DMS 273 treated with DMSO at 0.1 percent for 48 hours (cell line): ENCODE results near the gene ZNF865.
"Not testable (repeated sequence)": the region's sequence is repeated elsewhere in the genome, so short reads cannot be mapped to it uniquely, and the experiment has no call there.

Experiments used
- DNase-seq: peaks from one replicate; lab custom pipeline; 2025; lab: John Stamatoyannopoulos, UW

ZNF865 gene

DNA sequence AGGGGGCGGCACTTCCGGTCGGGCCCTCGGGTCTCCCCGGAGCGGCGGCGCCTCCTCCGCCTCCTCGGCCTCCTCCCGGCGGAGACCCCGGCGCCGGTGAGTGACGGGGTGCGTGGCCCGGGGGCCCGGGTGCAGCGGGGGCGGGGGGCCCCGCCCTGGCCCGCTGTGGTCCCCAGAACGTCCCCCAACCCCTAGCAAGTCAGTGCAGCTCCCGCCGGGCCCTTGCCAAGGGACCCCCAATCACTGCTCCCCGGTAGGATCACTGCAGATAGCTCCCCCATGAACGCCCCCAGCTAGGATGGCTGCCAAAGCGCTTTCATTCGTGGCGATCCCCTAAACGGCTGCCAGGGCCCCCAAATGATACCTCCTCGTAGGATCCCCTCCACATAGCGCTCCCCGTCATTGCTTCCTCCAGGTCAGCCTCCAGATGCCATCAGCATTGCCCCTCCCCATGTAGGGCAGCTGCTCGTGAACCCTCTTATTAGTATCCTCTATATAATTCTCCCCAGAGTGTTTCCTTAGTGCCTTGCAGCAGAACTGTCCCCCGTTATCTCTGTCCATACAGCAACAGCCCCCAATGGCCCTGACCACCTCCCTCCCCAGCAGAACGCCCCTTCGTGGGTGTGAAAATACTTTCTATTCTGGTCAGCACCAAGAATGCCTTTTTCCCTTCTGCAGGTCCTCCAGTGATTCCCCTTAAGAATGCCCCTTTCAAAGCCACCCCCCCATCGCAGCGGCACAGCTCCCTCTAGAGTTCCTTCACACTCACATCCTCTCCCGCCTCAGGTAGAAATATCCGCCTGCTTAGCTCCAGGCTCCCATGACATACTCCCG, at the start of gene ZNF865:
ZNF865 (plus strand) TSS at position 11 of the 834 bp plus-strand sequence. CDS start 7,972 bp downstream, outside the sequence.
- peak; percentile 54 for DNase-seq

DNA sequence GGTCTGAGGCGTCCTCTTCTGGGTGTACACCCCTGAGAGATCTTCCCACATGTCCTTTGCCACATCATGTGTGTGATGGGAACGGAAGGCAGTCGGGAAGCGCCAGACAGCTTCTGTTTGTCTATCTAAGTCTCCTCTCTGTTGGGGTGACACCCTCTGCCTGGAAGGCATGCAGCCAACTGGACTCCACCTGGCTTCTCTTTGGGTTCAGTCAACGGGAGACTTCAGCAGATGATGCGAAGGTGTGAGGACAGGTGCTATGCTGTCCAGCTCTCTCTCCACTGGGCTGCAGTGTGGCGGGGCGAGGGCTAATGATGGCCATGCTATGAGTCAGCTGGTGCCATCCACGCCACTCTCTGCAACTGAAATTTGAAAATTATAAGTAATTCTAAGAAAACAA, 45.8 kb upstream of the ZNF865 start:
- no peak for DNase-seq

DNA sequence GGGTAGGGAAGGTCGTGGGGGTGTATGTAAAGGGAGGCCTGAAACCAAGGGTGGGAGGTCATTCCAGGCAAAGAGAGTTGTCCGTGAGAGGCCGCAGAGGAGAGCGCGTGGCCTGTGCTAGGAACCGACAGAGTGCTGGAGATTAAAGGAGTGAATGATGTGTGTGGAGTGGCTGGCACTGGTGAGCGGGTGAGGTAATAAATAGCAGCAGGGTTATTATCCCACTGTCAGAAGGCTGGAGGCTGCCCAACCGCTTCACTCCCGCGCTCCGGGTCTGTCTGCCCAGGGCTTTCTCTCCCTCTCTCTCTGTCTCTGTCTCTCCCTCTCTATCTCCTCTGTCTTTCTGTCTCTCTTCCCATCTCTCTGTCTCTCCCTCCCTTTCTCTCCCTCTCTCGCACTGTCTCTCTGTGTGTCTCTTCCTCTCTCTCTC, 42.2 kb upstream of the ZNF865 start:
- peak; percentile 27 for DNase-seq

DNA sequence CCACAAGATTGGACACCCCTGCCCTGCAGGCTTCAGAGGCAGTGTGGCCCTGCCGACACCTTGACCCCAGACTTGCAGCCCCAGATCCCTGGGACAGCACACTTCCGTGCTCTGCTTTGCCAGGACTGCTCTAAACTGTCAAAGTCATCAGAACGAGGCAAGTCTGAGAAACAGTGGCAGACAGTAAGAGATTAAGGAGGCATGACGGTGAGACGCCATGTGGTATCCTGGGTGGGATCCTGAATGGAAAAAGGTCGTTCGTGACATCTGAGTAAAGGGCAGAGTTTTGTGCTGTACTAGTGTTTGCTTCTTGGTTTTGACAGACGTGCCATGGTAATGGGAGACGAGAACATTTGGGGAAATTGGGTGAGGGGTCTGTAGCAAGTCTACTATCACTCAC, 38.6 kb upstream of the ZNF865 start:
- DNase-seq, result no peak

DNA sequence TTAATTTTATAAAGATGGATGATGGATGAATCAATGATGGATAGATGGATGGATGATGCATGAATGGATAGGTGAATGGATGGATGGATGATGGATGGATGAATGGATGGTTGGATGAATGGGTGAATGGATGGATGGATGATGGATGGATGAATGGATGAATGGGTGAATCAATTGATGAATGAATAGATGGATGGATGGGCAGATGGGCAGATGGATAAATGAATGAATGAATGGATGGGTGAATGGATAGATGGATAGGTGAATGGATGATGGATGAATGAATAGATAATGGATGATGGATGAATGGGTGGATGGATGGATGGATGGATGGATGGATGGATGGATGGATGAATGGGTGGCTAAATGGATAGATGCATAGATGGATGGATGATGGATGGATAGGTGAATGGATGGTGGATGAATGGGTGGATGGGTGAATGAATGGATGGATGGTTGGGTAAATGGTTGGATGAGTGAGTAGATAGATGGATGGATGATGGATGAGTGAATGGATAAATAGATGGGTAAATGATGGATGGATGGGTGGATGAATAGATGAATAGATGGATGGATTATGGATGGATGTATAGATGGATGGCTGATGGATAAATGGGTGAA, 37.6 kb upstream of the ZNF865 start:
- no peak for DNase-seq

DNA sequence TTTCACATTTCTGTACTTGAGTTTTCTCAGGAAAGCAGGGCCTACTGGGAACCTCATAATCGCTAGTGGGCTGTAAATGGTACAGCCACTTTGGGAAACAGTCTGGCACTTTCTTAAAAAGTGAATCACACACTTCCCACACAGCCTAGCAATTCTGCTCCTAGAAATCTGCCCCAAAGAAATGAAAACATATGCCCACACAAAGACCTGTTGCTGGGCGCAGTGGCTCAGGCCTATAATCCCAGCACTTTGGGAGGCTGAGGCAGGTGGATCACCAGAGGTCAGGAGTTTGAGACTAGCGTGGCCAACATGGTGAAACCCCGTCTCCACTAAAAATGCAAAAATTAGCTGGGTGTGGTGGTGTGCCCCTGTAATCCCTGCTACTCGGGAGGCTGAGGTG, 36.0 kb upstream of the ZNF865 start:
- DNase-seq, result not testable (repeated sequence)

DNA sequence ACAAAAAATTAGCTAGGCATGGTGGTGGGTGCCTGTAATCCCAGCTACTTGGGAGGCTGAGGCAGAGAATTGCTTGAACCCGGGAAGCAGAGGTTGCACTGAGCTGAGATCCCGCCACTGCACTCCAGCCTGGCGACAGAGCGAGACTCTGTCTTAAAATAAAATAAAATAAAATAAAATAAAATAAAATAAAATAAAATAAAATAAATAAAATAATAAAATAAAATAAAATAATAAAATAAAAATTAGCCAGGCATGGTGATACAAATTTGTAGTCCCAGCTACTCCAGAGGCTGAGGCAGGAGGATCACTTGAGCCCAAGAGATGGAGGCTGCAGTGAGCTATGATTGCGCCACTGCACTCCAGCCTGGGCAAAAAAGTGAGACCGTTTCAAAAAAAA, 31.5 kb upstream of the ZNF865 start:
- not testable (repeated sequence) for DNase-seq

DNA sequence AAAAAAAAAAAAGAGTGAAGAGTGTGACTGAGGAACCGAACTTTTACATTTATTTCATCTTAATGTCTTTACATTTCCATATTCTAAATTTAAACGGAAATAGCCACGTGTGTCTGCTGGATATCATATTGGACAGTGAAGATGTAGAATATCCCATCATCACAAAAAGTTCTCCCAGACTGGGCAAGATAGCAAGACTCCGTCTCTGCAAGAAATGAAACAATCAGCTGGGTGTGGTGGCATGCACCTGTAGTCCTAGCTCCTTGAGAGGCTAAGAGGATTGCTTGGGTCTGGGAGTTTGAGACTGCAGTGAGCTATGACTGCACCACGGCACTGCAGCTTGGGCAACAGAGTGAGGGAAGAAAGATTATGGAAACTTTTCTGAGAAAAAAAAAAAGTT, 28.7 kb upstream of the ZNF865 start:
- DNase-seq, result no peak

DNA sequence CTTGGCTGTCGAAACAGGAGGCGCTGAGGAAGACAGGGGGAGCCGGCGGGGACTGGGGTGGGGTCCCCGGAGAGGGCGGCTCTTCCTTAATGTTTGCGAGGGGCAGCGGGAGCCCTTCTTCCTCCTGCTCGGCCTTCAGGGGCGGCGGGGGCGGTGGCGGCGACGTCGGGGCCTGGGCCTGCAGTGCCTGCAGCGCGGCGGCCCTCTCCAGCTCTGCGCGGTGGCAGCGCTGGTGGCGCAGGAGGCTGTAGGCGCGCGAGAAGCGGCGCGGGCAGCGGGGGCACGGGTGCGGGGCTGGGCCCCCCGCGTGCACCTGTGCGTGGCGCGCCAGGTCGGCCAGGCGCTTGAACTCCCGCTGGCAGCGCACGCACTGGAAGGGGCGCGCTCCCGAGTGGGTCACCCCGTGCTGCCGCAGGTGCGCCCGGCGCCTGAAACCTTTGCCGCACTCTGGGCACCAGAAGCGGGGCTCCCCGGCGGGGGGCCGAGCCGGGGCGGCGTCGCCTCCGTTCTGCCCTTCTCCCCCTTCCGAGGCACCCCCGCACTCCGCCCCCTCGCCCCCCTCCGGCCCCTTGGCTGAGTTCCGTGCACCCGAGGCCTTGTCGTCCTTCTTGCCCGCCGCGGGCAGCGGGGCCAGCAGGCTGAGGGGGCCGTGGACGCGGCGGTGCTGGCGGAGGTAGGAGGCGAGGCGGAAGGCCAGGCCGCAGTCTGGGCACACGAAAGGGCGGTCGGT, 27.3 kb upstream of the ZNF865 start:
- no peak for DNase-seq

DNA sequence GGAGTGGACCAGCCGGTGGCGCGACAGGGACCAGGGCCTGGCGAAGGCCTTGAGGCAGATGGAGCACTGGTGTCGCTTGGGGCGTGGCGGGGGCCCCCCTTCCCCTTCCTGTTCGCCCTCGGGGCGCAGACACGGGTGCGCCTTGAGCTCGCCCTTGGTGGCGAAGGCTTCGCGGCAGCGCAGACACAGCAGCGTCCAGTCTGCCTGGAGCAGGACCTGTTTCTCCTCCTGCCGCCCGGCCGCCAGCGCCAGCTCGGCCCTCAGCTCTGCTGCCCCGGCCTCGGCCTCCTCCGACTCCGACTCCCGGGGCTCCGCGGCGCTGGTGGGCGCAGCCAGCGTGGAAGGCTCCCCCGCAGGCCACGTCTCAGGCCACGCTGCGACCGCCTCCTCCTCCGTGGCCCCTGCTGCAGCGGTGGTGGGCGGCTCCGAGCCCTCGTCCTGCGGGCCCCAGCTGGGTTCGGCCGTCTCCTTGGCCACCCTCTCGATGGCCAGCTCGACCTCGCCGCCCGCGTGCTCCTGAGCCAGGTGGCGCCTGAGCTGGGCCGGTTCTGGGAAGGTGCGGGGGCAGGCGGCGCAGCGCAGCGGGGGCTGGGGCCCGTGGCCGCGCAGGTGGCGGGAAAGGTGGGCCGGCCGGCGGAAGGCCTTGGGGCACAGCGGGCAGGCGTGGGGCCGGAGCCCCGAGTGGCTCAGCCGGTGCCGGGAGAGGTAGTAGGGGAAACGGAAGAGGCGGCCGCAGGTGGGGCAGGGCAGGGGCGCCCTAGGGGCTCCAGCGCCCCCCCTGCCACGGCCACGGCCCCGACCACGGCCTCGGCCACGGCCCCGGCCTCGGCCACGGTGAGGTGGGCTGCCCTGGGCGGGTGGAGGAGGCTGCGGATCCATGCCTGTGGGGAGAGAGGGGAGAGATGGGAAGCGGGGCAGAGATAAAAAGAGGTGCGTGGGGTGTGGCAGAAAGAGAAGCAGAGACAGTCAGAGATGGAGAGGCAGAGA, 26.4 kb upstream of the ZNF865 start:
- DNase-seq, result no peak

DNA sequence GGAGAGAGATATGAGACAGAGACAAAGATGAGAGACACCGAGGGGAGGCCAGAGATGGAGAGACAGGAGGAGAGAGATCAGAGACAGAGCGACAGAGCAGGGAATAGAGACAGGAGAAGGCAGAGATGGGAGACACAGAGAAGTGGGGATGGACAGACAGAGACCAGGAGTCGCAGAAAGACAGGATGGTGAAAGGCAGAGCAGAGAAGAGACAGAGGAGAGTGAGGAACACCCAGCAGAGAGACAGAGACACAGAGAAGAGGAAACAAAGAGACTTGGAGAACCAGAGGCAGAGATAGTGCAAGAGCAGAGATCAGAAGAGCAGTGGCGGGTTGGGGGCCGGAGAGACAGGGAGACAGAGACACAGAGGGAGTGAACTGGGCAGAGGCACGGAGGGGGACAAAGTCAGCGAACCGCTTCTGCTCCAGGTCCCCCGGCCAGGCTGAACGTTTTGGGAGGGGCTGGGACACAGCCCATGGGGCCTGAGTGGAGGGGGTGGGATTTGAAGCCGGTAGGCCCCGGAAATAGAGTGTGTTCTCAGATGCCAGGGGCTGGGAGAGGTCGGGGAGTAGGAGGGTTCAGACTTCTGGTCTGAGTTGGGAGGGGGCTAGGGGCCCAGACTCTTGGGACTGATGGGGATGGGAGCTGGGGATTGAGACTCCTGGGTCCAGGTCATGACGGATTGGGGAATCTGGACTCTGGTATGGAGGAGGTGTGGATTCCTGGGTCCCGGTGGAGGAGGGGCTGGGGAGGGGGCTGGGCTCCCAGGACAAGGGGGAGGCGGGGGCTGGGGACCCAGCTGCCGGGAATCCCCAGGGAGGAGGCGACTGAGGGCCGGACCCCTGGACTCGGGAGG, 25.5 kb upstream of the ZNF865 start:
- no peak for DNase-seq

DNA sequence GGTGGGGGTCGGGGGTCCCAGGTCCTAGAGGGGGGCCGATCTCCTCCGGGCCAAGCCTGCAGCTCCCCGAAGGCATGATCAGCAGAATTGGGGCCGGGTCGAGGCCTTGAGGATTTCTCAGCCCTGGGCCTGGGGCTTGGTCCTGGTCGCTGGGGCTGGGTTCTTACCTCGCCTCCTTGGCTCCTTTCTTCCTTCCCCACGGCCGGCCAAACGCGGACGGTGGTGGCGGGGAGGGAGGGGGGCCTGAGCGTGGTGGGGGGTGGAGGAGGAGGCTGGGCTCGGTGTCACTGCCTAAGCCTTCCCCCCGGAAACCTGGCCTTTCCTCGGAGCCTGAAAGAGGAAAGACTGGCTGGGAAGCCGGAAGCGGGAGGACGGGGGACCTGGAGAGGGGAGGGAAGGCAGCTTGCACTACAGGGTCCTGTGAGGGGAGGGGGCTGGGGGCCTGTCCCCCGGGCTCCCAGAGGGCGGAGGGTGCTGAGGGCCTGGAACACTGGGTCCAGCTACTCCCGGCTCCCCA, 24.8 kb upstream of the ZNF865 start, which contains the start of gene ZNF579:
ZNF579 (minus strand) TSS at position 221 of the 517 bp plus-strand sequence. CDS start 1,209 bp downstream, outside the sequence.
- peak; percentile 65 for DNase-seq

DNA sequence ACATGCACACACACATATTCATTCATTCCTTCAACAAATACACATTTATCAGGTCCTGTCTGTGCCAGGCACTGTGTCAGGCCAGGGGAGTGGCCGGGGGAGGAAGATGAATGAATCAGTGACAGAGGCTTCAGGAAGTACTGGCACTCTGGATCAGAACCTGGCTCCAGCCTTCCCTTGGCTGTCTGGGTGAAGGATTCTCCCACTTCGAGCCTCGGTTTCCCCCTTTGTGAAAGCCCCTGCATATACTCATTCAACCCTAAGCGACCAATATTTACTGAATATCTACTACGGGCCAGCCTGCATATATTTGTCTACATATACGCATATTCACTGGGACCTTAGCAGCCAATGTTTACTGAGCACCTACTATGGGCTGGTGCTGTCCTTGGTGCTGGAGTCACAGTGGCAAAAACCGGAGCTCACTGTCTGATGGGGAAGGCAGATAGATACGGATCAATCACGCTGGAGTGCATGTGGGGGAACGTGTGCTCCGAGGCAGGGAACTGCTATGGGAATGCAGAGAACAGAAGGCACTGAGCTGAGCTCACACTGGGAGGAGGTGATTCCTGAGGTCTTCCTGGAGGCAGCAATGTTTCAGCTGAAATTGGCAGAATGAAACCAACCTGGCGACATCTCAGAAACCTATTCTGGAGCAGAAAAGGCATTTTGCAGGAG, 24.2 kb upstream of the ZNF865 start:
- DNase-seq, result no peak

DNA sequence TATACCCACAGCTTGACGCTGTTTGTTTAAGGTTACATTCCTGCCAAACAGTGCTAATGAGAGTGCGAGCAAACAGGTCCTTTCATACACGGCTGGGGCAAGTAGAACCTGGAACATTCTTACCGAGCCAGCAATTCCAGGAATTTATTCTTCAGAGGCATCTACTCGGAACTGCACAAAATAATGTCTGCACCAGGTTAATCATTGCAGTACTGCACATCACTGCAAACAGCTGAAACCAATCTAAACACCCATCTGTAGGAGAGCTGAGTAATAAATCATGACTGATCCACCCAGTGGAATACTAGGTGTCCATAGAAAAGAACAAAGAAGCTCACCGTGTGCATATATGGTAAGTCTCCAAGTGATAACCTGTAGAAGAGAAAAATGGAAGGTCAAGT, 23.6 kb upstream of the ZNF865 start:
- DNase-seq, result no peak

DNA sequence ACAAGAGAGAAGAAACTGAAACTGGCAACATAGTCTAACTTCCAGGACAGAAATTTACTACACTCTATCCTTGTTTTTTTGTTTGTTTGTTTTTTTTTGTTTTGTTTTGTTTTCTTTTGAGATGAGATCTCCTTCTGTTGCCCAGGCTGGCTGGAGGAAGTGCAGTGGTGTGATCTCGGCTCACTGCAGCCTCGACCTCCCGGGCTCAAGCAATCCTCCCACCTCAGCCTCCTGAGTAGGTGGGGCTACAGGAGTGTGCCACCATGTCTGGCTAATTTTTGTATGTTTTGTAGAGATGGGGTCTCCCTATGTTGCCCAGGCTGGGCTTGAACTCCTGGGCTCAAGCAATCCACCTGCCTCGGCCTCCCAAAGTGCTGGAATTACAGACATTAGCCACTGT, 23.2 kb upstream of the ZNF865 start:
- not testable (repeated sequence) for DNase-seq

DNA sequence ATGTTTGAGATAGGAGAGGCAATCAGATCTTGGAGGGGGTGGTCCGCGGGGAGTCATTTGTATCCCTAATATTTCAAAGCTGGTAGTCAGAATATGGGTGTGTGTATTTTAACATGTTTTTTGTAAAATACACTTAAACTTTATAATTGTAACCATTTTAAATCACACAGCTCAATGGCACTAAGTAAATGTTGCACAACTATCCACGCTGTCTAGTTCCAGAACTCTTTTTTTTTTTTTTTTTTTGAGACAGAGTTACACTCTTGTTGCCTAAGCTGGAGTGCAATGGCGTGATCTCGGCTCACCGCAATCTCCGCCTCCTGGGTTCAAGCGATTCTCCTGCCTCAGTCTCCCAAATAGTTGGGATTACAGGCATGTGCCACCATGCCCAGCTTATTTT, 21.6 kb upstream of the ZNF865 start:
- not testable (repeated sequence) for DNase-seq

DNA sequence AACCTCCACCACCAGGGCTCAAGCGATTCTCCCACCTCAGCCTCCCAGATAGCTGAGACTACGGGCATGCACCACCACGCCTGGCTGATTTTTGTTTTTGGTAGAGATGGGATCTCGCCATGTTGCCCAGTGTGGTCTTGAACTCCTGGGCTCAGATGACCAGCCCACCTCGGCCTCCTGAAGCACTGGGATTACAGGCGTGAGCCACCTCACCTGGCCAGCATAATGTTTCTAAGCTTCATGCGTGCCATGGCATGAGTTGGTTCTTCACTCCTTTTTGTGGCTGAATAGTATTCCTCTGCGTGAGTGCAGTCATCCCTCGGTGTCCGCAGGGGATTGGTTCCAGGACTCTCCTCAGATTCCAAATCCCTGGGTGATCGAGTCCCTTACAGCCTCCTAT, 20.6 kb upstream of the ZNF865 start:
- no peak for DNase-seq

DNA sequence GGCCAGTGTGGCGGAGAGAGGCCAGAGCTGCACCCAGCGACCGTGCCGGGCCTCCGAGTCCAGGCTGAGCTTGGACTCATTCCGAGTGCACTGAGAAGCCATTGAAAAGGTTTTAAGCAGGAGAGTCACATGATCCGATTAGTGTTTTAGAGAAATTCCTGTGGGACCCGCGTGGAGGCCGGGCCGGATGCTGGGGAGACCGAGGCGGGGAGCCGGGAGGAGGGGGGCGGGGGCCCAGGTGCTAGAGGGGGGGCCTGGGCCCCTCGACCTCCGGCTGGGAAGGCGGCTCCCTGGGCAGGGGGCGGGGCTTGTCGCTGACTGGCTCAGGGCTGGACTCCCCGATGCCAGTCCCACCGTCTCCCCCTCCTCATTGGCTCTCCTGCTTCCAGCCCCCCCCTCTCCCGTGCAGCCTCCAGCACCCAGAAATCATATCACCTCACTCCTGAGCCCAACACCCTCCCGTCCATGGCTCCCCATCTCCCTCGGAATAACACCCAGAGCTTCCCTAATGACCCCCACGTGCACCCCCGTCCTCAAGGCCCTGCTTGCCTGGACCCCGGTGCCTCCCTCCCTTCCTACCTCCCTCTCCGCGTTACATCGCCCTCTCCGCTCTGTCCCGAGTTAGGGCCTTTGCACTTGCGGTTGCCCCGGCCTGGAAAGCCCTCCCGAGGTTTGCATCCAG, 19.6 kb upstream of the ZNF865 start:
- DNase-seq, result peak; percentile 14
